Suprapubic skin (tissue), 3 donors: Measurements from ENCODE around the gene MAP2K7.

Source experiments
- POLR2A ChIP-seq, 2 donors: fragments of 450-650 bp; IDR thresholded peaks; one replicate each; pipeline ENCODE4 v1.6.1; 2017; ENCODE audit warnings: antibody characterized with exemption in 2 of 2, mild to moderate bottlenecking in 2 of 2, moderate library complexity in 2 of 2
- TF ChIP-seq, protein P1 (sequence below), 2 donors: fragments of 200-600 bp in 1 of 2; fragments of 450-650 bp in 1 of 2; sonication (generic) in 1 of 2; IDR thresholded peaks; one replicate each; pipeline ENCODE4 v1.5.1; 2016 to 2019; ENCODE audit warnings: antibody characterized with exemption in 2 of 2, mild to moderate bottlenecking in 1 of 2, moderate library complexity in 1 of 2

DNA sequence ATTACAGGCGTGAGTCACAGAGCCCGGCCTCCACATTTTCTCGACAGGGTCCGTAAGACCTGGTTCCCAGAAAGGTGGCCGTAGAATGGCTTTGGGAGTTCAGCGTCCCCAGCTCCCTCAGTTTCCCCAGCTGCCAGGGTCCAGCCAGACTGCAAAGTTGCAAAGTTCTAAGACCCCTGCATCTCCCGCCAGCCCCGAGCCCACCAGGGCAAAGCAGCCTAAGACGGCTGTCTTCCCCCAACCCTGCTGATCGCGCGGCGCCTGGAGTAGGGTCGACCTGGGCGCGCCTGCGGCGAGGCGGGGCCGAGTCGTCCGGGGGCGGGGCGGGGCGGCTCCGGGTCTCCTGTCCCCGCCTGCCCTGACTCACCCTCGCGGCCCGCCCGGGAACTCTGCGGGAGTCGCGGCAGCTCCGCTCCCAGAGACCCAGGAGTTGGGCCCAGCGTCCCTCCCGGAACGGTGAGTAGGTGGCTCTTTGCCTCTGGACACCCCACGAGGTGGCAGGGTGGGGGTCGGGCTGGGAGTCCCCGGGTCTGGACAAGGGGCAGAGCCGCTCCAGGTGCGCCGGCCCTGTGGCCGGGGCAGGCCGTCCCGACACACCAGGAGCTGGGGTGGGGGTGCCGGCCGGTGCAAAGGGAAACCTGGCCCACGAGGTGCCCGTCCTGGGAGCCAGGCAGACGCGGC is 15.4 kb upstream of the MAP2K7 start, which contains the start of gene LRRC8E:
- TF ChIP-seq POLR2A (IDR thresholded peaks at IDR 0.05), result no peak
- TF ChIP-seq, protein P1, sequence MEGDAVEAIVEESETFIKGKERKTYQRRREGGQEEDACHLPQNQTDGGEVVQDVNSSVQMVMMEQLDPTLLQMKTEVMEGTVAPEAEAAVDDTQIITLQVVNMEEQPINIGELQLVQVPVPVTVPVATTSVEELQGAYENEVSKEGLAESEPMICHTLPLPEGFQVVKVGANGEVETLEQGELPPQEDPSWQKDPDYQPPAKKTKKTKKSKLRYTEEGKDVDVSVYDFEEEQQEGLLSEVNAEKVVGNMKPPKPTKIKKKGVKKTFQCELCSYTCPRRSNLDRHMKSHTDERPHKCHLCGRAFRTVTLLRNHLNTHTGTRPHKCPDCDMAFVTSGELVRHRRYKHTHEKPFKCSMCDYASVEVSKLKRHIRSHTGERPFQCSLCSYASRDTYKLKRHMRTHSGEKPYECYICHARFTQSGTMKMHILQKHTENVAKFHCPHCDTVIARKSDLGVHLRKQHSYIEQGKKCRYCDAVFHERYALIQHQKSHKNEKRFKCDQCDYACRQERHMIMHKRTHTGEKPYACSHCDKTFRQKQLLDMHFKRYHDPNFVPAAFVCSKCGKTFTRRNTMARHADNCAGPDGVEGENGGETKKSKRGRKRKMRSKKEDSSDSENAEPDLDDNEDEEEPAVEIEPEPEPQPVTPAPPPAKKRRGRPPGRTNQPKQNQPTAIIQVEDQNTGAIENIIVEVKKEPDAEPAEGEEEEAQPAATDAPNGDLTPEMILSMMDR (IDR thresholded peaks at IDR 0.05), result no peak
